ENCODE results near the gene ZNF544. TPM values are rescaled to one million over a fixed set of nuclear protein-coding genes. Genes with fewer than 3 reads are reported as not detected.

Gene ZNF544
- total RNA-seq, 1 experiment from 2014 or later: 63.8 TPM

GRCh38 chr19:58204566-58204965 lies 24.1 kb upstream of the ZNF544 start (continued):
- TF ChIP-seq USF1 (CRISPR knock-in tag; IDR thresholded peaks at IDR 0.05): no peak
- TF ChIP-seq EMX1 (CRISPR knock-in tag; IDR thresholded peaks at IDR 0.05): no peak
- TF ChIP-seq IRF1 (CRISPR knock-in tag; IDR thresholded peaks at IDR 0.05): no peak

- DNase-seq (ENCODE audit: low spot score) (no peak), ATAC-seq (no peak)
- ChIA-PET CTCF (interaction anchor here (0.6 kb wide), 1 partner anchor 295 kb away, joined by 3 read pairs; no protein-coding TSS in a partner anchor), POLR2A (no interaction called here)
- H3K36me3 Mint-ChIP-seq: peaks cover 87% of the 10 kb centered on the region
- no peak overlapping the region for H3K27ac Mint-ChIP-seq
- TF ChIP-seq ATF2 (CRISPR knock-in tag; IDR thresholded peaks at IDR 0.05; ENCODE audit: borderline replicate concordance, low read depth) (no peak), ESRRA (CRISPR knock-in tag; IDR thresholded peaks at IDR 0.05; ENCODE audit: borderline replicate concordance) (no peak), ZNF281 (CRISPR knock-in tag; IDR thresholded peaks at IDR 0.05) (no peak)
- H3K27me3 Mint-ChIP-seq (ENCODE audit: low read depth): no peaks in the 10 kb centered on the region
- H3K4me3 Mint-ChIP-seq: no peak overlapping the region
- peaks cover 13% of the 10 kb centered on the region for H3K9me3 Mint-ChIP-seq
- H3K4me1 Mint-ChIP-seq: peaks cover 8% of the 10 kb centered on the region
These were observed 19.1 kb upstream of the ZNF544 start for GRCh38 chr19:58209577-58209976.

- ATAC-seq (no peak), DNase-seq (ENCODE audit: low spot score) (no peak)
- peaks cover 5% of the 10 kb centered on the region; the same call in 1 of the 2 replicates for H3K27me3 Mint-ChIP-seq (ENCODE audit: low read depth)
- peaks cover 13% of the 10 kb centered on the region for H3K9me3 Mint-ChIP-seq
- CTCF ChIA-PET: no interaction called here
- H3K4me1 Mint-ChIP-seq: no peaks in the 10 kb centered on the region
- POLR2A ChIA-PET: interaction anchor here (0.5 kb wide), 1 partner anchor 24 kb away, joined by 3 read pairs; no protein-coding TSS in a partner anchor
- H3K27ac Mint-ChIP-seq: no peak overlapping the region
- H3K36me3 Mint-ChIP-seq: peaks cover 69% of the 10 kb centered on the region
- H3K4me3 Mint-ChIP-seq: no peak overlapping the region
- TF ChIP-seq CBFB (CRISPR knock-in tag; IDR thresholded peaks at IDR 0.05; ENCODE audit: low read depth) (no peak), MXD4 (CRISPR knock-in tag; IDR thresholded peaks at IDR 0.05; ENCODE audit: borderline replicate concordance) (no peak), GTF2I (CRISPR knock-in tag; conservative IDR thresholded peaks at IDR 0.05) (no peak), ZBTB21 (CRISPR knock-in tag; IDR thresholded peaks at IDR 0.05; ENCODE audit: borderline replicate concordance) (no peak), STAT6 (CRISPR knock-in tag; conservative IDR thresholded peaks at IDR 0.05; ENCODE audit: low read depth) (no peak), FOXP1 (CRISPR knock-in tag; IDR thresholded peaks at IDR 0.05; ENCODE audit: borderline replicate concordance) (no peak), ATF2 (CRISPR knock-in tag; IDR thresholded peaks at IDR 0.05; ENCODE audit: borderline replicate concordance, low read depth) (no peak), ZNF396 (CRISPR knock-in tag; IDR thresholded peaks at IDR 0.05; ENCODE audit: borderline replicate concordance) (no peak), SP1 (CRISPR knock-in tag; conservative IDR thresholded peaks at IDR 0.05) (no peak), AFF4 (CRISPR knock-in tag; IDR thresholded peaks at IDR 0.05; ENCODE audit: borderline replicate concordance) (no peak), ZMAT4 (CRISPR knock-in tag; IDR thresholded peaks at IDR 0.05) (no peak), TEAD1 (CRISPR knock-in tag; IDR thresholded peaks at IDR 0.05) (no peak)
These were observed 16.2 kb upstream of the ZNF544 start for GRCh38 chr19:58212336-58213074.

All from WTC11 (cell line).